OCI-LY3 (cell line): ENCODE measurements around the gene SH3GL2.

ENCODE experiments used
- H2AFZ ChIP-seq: fragments of 200-600, 300-600 bp; shearing (Covaris generic); 2 replicates; pipeline ENCODE4 v1.6.0; 2014; ENCODE audit warnings: antibody characterized with exemption, low read depth, low read length
- H3K27ac ChIP-seq: fragments of 200-600, 300-600 bp; sonication (generic); 2 replicates; pipeline ENCODE4 v1.5.1; 2014; ENCODE audit warnings: mild to moderate bottlenecking, low read length, moderate library complexity, mixed read lengths
- H3K27me3 ChIP-seq: fragments of 200-600, 300-600 bp; sonication (generic); 2 replicates; pipeline ENCODE4 v1.6.1; 2014; ENCODE audit warnings: low read depth, low read length, mixed read lengths
- H3K36me3 ChIP-seq: fragments of 200-600, 300-600 bp; sonication (generic); replicated peaks from 2 replicates; pipeline ENCODE3; 2014; ENCODE audit warnings: low read depth, low read length, mixed read lengths
- H3K4me1 ChIP-seq: fragments of 300-600, 200-600 bp; sonication (generic); 2 replicates; pipeline ENCODE4 v1.6.1; 2014; ENCODE audit warnings: low read length, mixed read lengths
- H3K4me2 ChIP-seq: fragments of 200-600, 300-600 bp; sonication (generic); 2 replicates; pipeline ENCODE4 v1.6.1; 2014; ENCODE audit warnings: low read length, mixed read lengths
- H3K4me3 ChIP-seq: fragments of 300-600, 200-600 bp; sonication (generic); 2 replicates; pipeline ENCODE4 v1.5.1; 2014; ENCODE audit warnings: antibody characterized with exemption, mild to moderate bottlenecking, low read length, moderate library complexity
- H3K79me2 ChIP-seq: fragments of 300-600, 200-600 bp; shearing (Covaris generic); 2 replicates; pipeline ENCODE4 v1.6.1; 2014; ENCODE audit warnings: mild to moderate bottlenecking, low read length, mixed read lengths
- H3K9ac ChIP-seq: fragments of 300-600, 200-600 bp; shearing (Covaris generic); 2 replicates; pipeline ENCODE4 v1.6.0; 2014; ENCODE audit warnings: mild to moderate bottlenecking, low read length, moderate library complexity
- H3K9me3 ChIP-seq: fragments of 200-600, 300-600 bp; shearing (Covaris generic); 2 replicates; pipeline ENCODE4 v1.6.1; 2014; ENCODE audit warnings: low read length, mixed read lengths; ENCODE audit not compliant: insufficient read depth
- H4K20me1 ChIP-seq: fragments of 200-600, 300-600 bp; sonication (generic); 2 replicates; pipeline ENCODE4 v1.6.1; 2016; ENCODE audit warnings: low read length, mixed read lengths; ENCODE audit not compliant: insufficient read depth
- EZH2phosphoT487 ChIP-seq: fragments of 200-600 bp; shearing (Covaris generic); IDR thresholded peaks from 2 replicates; pipeline ENCODE4 v1.6.1; 2018; ENCODE audit warnings: antibody characterized with exemption, mixed run types, low read depth
- TF ChIP-seq, protein P1 (sequence below): fragments of 200-600, 300-600 bp; sonication (generic); IDR thresholded peaks from 2 replicates; pipeline ENCODE4 v1.5.1; 2014; ENCODE audit warnings: antibody characterized with exemption, low read length, low read depth

SH3GL2 gene

DNA sequence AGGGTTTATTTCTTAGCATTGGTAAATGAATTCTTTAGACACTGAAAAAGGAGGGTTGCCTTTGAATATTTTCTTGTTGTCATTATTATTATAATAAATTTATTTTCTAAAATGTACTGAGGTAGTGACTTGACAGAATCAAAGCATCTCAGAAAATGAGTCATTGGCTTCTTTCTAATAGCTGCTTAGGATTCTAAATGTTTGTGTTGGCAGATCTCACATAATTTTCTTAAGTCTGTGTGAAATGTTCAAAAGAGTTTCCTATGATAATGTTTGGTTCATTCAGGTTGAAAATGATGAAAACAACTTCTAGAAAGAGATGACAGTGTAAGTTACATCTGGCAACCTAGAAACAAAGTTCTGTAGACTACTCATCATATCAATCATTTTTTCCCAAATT is 69.7 kb downstream of the SH3GL2 start:
- H3K27me3 ChIP-seq: no peaks in the 10 kb centered on the region
- H4K20me1 ChIP-seq: no peaks in the 10 kb centered on the region
- H3K9me3 ChIP-seq: no peaks in the 10 kb centered on the region
- H3K4me2 ChIP-seq: no peak overlapping the region
- H3K4me3 ChIP-seq: no peak overlapping the region
- H3K79me2 ChIP-seq: no peaks in the 10 kb centered on the region
- H2AFZ ChIP-seq: no peak overlapping the region
- H3K4me1 ChIP-seq: no peaks in the 10 kb centered on the region
- H3K9ac ChIP-seq: no peak overlapping the region
- no peaks in the 10 kb centered on the region for H3K36me3 ChIP-seq
- no peak overlapping the region for H3K27ac ChIP-seq
- TF ChIP-seq, protein P1, sequence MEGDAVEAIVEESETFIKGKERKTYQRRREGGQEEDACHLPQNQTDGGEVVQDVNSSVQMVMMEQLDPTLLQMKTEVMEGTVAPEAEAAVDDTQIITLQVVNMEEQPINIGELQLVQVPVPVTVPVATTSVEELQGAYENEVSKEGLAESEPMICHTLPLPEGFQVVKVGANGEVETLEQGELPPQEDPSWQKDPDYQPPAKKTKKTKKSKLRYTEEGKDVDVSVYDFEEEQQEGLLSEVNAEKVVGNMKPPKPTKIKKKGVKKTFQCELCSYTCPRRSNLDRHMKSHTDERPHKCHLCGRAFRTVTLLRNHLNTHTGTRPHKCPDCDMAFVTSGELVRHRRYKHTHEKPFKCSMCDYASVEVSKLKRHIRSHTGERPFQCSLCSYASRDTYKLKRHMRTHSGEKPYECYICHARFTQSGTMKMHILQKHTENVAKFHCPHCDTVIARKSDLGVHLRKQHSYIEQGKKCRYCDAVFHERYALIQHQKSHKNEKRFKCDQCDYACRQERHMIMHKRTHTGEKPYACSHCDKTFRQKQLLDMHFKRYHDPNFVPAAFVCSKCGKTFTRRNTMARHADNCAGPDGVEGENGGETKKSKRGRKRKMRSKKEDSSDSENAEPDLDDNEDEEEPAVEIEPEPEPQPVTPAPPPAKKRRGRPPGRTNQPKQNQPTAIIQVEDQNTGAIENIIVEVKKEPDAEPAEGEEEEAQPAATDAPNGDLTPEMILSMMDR: no peak
- TF ChIP-seq EZH2phosphoT487: no peak

DNA sequence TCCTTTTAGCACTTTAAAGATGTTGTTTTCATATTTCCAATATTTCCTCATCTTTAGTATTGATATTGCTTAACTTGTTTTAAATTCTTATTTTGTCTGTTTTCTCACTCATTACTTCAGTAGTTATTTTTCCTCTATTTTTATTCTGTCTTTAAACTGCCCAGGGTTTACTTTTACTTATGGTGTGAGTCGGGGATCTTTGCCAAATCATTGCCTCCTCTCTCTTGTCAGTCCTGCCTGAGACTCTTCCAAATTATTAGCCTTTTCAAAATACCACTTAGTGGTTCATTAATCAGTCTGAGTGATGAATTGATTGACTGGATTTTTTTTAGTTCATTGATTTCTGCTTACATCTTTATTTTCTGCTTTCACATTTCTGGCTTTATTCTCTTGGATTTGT is 72.9 kb downstream of the SH3GL2 start:
- H3K9ac ChIP-seq: no peak overlapping the region
- H3K36me3 ChIP-seq: no peaks in the 10 kb centered on the region
- TF ChIP-seq, protein P1: no peak
- no peak for TF ChIP-seq EZH2phosphoT487
- no peak overlapping the region for H3K4me3 ChIP-seq
- no peak overlapping the region for H2AFZ ChIP-seq
- no peaks in the 10 kb centered on the region for H3K79me2 ChIP-seq
- H3K27ac ChIP-seq: no peak overlapping the region
- H3K4me1 ChIP-seq: no peaks in the 10 kb centered on the region
- no peaks in the 10 kb centered on the region for H3K27me3 ChIP-seq
- H3K9me3 ChIP-seq: no peaks in the 10 kb centered on the region
- no peak overlapping the region for H3K4me2 ChIP-seq
- no peaks in the 10 kb centered on the region for H4K20me1 ChIP-seq

DNA sequence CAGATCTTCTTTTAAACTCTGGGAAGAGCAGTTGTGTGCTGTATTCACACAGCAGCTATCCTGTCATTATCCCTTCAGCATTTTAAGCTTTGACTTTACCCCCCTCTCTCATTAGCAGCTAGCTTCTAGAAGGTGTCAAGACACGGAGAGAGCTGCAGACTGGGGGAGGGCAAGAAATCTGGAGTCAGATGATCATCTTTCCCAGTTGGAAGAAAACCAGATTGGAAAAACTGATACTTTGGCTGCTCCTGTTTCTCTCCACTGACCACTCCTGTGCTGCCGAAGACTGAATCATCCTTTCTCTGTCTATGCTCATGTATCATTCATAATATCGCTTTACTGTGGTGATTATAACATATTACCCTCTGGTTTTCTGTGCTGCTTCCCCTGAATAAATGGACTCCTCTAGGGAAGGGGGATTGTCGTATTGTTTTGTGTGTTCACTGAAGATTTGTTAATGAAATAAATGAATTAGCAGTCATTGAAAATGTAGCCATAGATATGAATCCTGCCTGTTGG is 75.1 kb downstream of the SH3GL2 start:
- H3K79me2 ChIP-seq: no peaks in the 10 kb centered on the region
- H4K20me1 ChIP-seq: no peaks in the 10 kb centered on the region
- TF ChIP-seq EZH2phosphoT487: no peak
- TF ChIP-seq, protein P1: no peak
- no peak overlapping the region for H2AFZ ChIP-seq
- no peaks in the 10 kb centered on the region for H3K9me3 ChIP-seq
- no peaks in the 10 kb centered on the region for H3K36me3 ChIP-seq
- H3K27me3 ChIP-seq: 0 out of 2 replicates have a peak, but pooled peaks cover 5% of the 10 kb centered on the region
- H3K4me2 ChIP-seq: no peak overlapping the region
- no peak overlapping the region for H3K27ac ChIP-seq
- H3K9ac ChIP-seq: no peak overlapping the region
- H3K4me3 ChIP-seq: no peak overlapping the region
- no peaks in the 10 kb centered on the region for H3K4me1 ChIP-seq

GRCh38 chr9:17656889-17657288 is 78.0 kb downstream of the SH3GL2 start:
- Histone ChIP-seq H3K36me3 (no peaks in the 10 kb centered on the region), H3K9me3 (no peaks in the 10 kb centered on the region), H3K27me3 (0 out of 2 replicates have a peak, but pooled peaks cover 5% of the 10 kb centered on the region), H3K79me2 (no peaks in the 10 kb centered on the region), H3K27ac (no peak overlapping the region), H4K20me1 (no peaks in the 10 kb centered on the region), H3K4me1 (no peaks in the 10 kb centered on the region), H3K4me3 (no peak overlapping the region), H3K4me2 (no peak overlapping the region), H2AFZ (no peak overlapping the region), H3K9ac (no peak overlapping the region)
- TF ChIP-seq, protein P1: no peak
- TF ChIP-seq EZH2phosphoT487: no peak
